ENCODE data around the gene NUP107. TPM values are rescaled to one million over a fixed set of nuclear protein-coding genes. Genes with fewer than 3 reads are reported as not detected.

Gene NUP107
- total RNA-seq, 1 donor from 2014 or later, result 18.7 TPM

DNA sequence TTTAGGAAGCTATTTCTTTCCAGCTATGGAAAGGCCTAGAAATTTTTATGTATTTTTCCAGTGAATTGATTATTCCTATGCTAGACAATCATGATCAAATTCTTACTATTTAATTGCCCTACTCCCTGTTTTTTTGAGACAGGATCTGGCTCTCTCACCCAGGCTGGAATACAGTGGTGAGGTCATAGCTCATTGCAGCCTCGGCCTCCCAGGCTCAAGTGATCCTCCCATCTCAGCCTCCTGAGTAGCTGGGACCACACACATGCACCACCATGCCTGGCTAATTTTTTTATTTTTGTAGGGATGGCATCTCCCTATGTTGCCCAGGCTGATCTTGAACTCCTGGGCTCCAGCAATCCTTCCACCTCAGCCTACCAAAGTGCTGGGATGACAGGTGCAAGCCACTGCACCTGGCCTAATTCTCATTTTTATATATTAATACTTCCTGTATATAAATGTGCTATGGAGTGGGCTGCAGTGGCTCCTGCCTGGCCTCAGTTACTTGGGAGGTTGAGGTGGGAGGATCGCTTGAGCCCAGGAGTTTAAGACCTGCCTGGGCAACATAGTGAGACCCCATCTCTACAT, 105.2 kb downstream of the NUP107 start:
- intact Hi-C loops (cut with micrococcal nuclease), result no loop called here

DNA sequence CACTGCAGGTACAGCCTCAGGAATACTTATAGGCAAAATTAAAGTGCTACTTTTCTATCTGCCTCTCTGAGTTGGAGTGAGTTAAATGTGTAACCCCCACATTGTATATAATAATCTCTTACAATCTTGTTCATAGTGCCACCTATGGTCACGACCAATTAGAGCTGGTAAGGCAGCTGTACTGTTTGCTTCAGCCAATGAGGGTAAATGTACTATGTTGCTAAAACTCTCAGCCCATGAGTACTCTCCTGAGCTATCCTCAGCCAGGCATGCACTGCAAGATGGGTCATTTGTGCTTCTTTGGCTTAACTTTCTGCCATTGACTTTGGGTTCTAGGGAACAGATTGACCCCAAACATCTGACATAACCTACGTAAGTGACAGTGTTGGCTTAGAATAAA, 106.2 kb downstream of the NUP107 start:
- no peaks in the 10 kb centered on the region for H3K9me3 ChIP-seq (replicated peaks)
- TF ChIP-seq, protein P1, sequence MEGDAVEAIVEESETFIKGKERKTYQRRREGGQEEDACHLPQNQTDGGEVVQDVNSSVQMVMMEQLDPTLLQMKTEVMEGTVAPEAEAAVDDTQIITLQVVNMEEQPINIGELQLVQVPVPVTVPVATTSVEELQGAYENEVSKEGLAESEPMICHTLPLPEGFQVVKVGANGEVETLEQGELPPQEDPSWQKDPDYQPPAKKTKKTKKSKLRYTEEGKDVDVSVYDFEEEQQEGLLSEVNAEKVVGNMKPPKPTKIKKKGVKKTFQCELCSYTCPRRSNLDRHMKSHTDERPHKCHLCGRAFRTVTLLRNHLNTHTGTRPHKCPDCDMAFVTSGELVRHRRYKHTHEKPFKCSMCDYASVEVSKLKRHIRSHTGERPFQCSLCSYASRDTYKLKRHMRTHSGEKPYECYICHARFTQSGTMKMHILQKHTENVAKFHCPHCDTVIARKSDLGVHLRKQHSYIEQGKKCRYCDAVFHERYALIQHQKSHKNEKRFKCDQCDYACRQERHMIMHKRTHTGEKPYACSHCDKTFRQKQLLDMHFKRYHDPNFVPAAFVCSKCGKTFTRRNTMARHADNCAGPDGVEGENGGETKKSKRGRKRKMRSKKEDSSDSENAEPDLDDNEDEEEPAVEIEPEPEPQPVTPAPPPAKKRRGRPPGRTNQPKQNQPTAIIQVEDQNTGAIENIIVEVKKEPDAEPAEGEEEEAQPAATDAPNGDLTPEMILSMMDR (IDR thresholded peaks at IDR 0.05; ENCODE audit: borderline replicate concordance), result no peak
- no peak overlapping the region for H3K4me3 ChIP-seq

More for the DNA sequence above, 105.2 kb downstream of the NUP107 start:
- H3K4me1 ChIP-seq, result peaks cover 10% of the 10 kb centered on the region
- no peak for DNase-seq
- H3K27me3 ChIP-seq (ENCODE audit: low read depth), result no peaks in the 10 kb centered on the region
- no peaks in the 10 kb centered on the region for H3K9me3 ChIP-seq (replicated peaks)
- no peak overlapping the region for H3K4me3 ChIP-seq
- no peaks in the 10 kb centered on the region for H3K36me3 ChIP-seq
- no peak overlapping the region for H3K27ac ChIP-seq (replicated peaks)
- TF ChIP-seq, protein P1 (IDR thresholded peaks at IDR 0.05; ENCODE audit: borderline replicate concordance), result no peak

DNA sequence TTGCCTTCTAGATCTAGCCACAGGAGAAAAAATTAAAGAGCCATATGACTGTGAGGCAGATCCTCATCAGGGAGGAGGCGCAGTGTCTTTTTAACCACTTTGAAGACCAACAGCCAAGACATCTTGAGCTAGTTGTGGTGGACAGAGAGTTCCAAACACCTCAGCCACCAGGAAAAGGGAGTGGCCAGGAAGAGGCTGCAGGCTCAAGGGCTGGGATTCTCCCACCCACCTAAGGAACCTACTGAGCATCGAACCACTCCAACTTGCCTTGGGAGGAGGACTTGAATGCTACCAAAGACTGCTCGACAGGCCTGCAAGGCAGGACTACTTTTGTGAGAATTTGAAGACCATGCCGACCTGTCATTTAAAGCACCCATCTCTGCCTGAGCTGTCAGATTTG, 106.7 kb downstream of the NUP107 start:
- Histone ChIP-seq H3K27me3 (ENCODE audit: low read depth) (no peaks in the 10 kb centered on the region), H3K9me3 (replicated peaks) (no peaks in the 10 kb centered on the region), H3K4me1 (no peaks in the 10 kb centered on the region), H3K36me3 (no peaks in the 10 kb centered on the region), H3K4me3 (no peak overlapping the region), H3K27ac (replicated peaks) (no peak overlapping the region)
- TF ChIP-seq, protein P1 (IDR thresholded peaks at IDR 0.05; ENCODE audit: borderline replicate concordance), result no peak
- no peak for DNase-seq
- intact Hi-C loops (cut with micrococcal nuclease), result no loop called here

More for the DNA sequence above, 106.2 kb downstream of the NUP107 start:
- H3K4me1 ChIP-seq, result peaks cover under 1% of the 10 kb centered on the region
- H3K36me3 ChIP-seq, result no peaks in the 10 kb centered on the region
- H3K27ac ChIP-seq (replicated peaks), result no peak overlapping the region
- no peak for DNase-seq
- intact Hi-C loops (cut with micrococcal nuclease), result no loop called here
- H3K27me3 ChIP-seq (ENCODE audit: low read depth), result no peaks in the 10 kb centered on the region

DNA sequence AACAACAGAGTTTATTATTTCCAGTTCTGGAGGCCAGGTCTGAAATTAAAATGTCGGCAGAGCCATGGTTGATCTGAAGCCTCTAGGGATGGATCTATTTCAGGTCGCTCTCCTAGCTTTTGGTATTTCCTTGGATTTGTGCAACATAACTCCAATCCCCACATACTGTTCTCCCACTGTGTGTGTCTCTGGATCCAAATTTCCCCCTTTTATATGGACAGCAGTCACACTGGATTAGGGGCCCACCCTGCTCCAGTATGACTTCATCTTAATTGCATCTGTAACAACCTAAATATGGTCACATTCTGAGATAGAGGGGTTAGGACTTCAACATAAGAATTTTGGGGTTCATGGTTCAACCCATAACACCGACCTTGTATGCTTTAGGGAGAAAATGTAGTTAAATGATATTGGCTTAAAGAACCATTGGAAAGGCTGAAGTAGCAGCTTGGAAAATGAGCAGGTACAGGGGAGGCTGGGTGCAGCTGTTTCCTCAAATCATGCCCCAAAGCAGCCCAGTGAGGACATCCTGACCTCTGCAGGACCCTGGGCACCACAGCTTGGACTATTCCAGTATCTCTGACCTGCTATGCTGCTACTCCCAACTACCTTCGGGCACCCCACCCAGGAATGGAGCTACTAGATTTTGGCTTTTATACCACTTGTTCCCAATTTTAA, 107.3 kb downstream of the NUP107 start:
- TF ChIP-seq, protein P1 (IDR thresholded peaks at IDR 0.05; ENCODE audit: borderline replicate concordance), result no peak
- H3K27ac ChIP-seq (replicated peaks), result no peak overlapping the region
- DNase-seq, result no peak

DNA sequence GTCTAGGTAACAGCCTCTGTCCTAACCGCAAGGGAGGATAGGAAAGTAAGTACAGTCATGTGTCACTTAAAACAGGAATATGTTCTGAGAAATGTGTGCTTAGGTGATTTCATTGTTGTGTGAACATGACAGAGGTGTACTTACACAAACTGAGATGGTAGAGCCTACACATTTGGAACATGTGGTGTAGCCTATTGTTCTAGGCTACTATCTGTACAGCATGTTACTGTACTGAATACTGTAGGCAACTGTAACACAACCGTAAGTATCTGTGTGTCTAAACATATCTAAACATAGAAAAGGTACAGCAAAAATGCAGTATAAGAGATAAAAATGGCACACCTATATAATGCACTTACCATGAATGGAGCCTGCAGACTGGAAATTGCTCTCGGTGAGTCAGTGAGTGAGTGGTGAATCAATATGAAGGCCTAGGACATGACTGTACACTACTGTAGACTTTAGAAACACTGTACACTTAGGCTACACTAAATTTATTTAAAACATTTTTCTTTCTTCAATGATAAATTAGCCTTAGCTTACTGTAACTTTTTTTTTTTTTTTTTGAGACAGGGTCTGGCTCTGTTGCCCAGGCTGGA, 108.0 kb downstream of the NUP107 start:
- Histone ChIP-seq H3K27ac (replicated peaks) (no peak overlapping the region), H3K4me1 (no peaks in the 10 kb centered on the region), H3K36me3 (no peaks in the 10 kb centered on the region), H3K27me3 (ENCODE audit: low read depth) (no peaks in the 10 kb centered on the region), H3K4me3 (no peak overlapping the region), H3K9me3 (replicated peaks) (no peaks in the 10 kb centered on the region)
- intact Hi-C loops (cut with micrococcal nuclease), result no loop called here
- no peak for DNase-seq
- TF ChIP-seq, protein P1 (IDR thresholded peaks at IDR 0.05; ENCODE audit: borderline replicate concordance), result no peak

More for the DNA sequence above, 107.3 kb downstream of the NUP107 start:
- H3K9me3 ChIP-seq (replicated peaks), result no peaks in the 10 kb centered on the region
- no peaks in the 10 kb centered on the region for H3K4me1 ChIP-seq
- no peak overlapping the region for H3K4me3 ChIP-seq
- no peaks in the 10 kb centered on the region for H3K27me3 ChIP-seq (ENCODE audit: low read depth)
- no peaks in the 10 kb centered on the region for H3K36me3 ChIP-seq
- intact Hi-C loops (cut with micrococcal nuclease), result no loop called here

Other genes starting within 250 kb of the NUP107 start
- gene RAP1B, start 76.1 kb upstream of the NUP107 start, total RNA-seq, result 41.5 TPM
- gene SLC35E3, start 59.2 kb downstream of the NUP107 start, total RNA-seq, result 5.1 TPM
- 36.0 TPM for gene MDM2, start 121.2 kb downstream of the NUP107 start, total RNA-seq
- gene CPM, start 246.2 kb downstream of the NUP107 start, total RNA-seq, result 6.3 TPM

Measured in left ventricle myocardium inferior (tissue), 1 donor.